ENCODE results near the gene LUZP2. TPM values are rescaled to one million over a fixed set of nuclear protein-coding genes. Genes with fewer than 3 reads are reported as not detected.

The LUZP2 gene
- total RNA-seq, 4 donors from 2014 or later = 0.23 to 0.83 (median 0.48) TPM

- Histone ChIP-seq H3K36me3 (no peaks in the 10 kb centered on the region), H3K4me3 (no peak overlapping the region), H3K27me3 (no peaks in the 10 kb centered on the region), H3K4me1 (no peaks in the 10 kb centered on the region), H3K27ac (no peak overlapping the region), H3K9me3 (no peaks in the 10 kb centered on the region)
- intact Hi-C loops (cut with DNase I) = no loop called here
- 46 to 71% methylated on average over 2 of the region's 2 CpGs for WGBS, 2 donors
- no peak for DNase-seq
- TF ChIP-seq POLR2A (IDR thresholded peaks at IDR 0.05) (no peak), CTCF (IDR thresholded peaks at IDR 0.05) (no peak)
These were observed 213.2 kb downstream of the LUZP2 start for GRCh38 chr11:24709928-24710565.

DNA sequence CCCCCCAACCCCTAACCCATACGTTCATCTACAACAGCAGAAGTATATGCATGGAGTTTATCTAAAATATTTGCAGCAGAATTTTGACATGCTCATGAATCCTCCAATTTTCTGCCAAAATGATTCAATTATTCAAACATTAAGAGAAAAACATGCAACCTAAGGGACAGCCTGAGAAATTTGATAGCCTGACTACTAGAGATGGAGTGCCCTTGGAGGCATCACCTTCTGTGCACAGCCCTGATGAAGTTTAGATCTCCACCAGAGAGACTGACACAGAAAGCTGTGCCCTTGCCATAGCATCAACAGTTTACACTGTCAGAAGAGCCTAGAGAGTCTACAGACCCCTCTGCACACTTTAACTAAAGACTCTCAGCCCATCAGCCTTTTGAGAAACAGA lies 217.7 kb downstream of the LUZP2 start:
- no peak for DNase-seq
- TF ChIP-seq POLR2A (IDR thresholded peaks at IDR 0.05) (no peak), CTCF (IDR thresholded peaks at IDR 0.05) (no peak)
- WGBS, 2 donors = 58 to 89% methylated on average over 1 of the region's 1 CpG
- Histone ChIP-seq H3K36me3 (no peaks in the 10 kb centered on the region), H3K4me1 (no peaks in the 10 kb centered on the region), H3K4me3 (no peak overlapping the region), H3K27me3 (no peaks in the 10 kb centered on the region), H3K9me3 (no peaks in the 10 kb centered on the region), H3K27ac (no peak overlapping the region)
- intact Hi-C loops (cut with DNase I) = no loop called here

- Histone ChIP-seq H3K4me3 (no peak overlapping the region), H3K4me1 (no peaks in the 10 kb centered on the region), H3K9me3 (no peaks in the 10 kb centered on the region), H3K36me3 (no peaks in the 10 kb centered on the region), H3K27ac (no peak overlapping the region), H3K27me3 (no peaks in the 10 kb centered on the region)
- intact Hi-C loops (cut with DNase I) = no loop called here
- TF ChIP-seq POLR2A (IDR thresholded peaks at IDR 0.05) = no peak
- 64 to 70% methylated on average over 4 to 5 of the region's 5 CpGs for WGBS, 2 donors
- DNase-seq = no peak
These were observed 219.6 kb downstream of the LUZP2 start for GRCh38 chr11:24716403-24716802.

DNA sequence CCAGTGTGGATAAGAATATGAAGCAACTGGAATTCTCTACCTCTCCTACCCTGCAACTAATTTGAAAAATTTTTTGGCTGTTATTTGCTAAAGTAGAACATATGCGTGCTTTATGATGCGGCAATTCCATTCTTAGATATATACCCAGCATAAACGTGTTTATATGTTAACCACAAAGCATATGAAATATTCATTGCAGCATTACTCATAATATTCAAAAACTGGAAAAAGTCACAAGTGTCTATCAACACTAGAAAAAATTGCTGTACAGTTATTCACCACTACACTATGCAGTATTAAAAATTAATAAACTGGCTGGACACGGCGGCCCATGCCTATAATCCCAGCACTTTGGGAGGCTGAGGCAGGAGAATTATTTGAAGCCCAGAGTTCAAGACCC lies 226.4 kb downstream of the LUZP2 start:
- Histone ChIP-seq H3K27ac (no peak overlapping the region), H3K4me3 (no peak overlapping the region), H3K36me3 (no peaks in the 10 kb centered on the region), H3K4me1 (no peaks in the 10 kb centered on the region), H3K9me3 (no peaks in the 10 kb centered on the region), H3K27me3 (no peaks in the 10 kb centered on the region)
- intact Hi-C loops (cut with DNase I) = no loop called here
- WGBS, 2 donors = 85 to 86% methylated on average over 5 of the region's 5 CpGs
- DNase-seq = no peak
- TF ChIP-seq POLR2A (IDR thresholded peaks at IDR 0.05) (no peak), CTCF (IDR thresholded peaks at IDR 0.05) (no peak)

- no peak overlapping the region for H3K4me3 ChIP-seq
- no peaks in the 10 kb centered on the region for H3K27me3 ChIP-seq
- 33 to 36% methylated on average over 1 of the region's 1 CpG for WGBS, 2 donors
- TF ChIP-seq CTCF (IDR thresholded peaks at IDR 0.05) (no peak), POLR2A (IDR thresholded peaks at IDR 0.05) (no peak)
- no peak for DNase-seq
- intact Hi-C loops (cut with DNase I) = no loop called here
- no peaks in the 10 kb centered on the region for H3K36me3 ChIP-seq
- no peaks in the 10 kb centered on the region for H3K4me1 ChIP-seq
- no peaks in the 10 kb centered on the region for H3K9me3 ChIP-seq
- no peak overlapping the region for H3K27ac ChIP-seq
These were observed 234.7 kb downstream of the LUZP2 start for GRCh38 chr11:24731554-24731953.

- Histone ChIP-seq H3K36me3 (no peaks in the 10 kb centered on the region), H3K4me1 (no peaks in the 10 kb centered on the region), H3K4me3 (no peak overlapping the region), H3K27ac (no peak overlapping the region), H3K27me3 (no peaks in the 10 kb centered on the region), H3K9me3 (no peaks in the 10 kb centered on the region)
- intact Hi-C loops (cut with DNase I) = no loop called here
- DNase-seq = no peak
- WGBS, 2 donors = 51 to 77% methylated on average over 3 of the region's 3 CpGs
- no peak for TF ChIP-seq POLR2A (IDR thresholded peaks at IDR 0.05)
- TF ChIP-seq CTCF (IDR thresholded peaks at IDR 0.05) = no peak
These were observed 237.9 kb downstream of the LUZP2 start for GRCh38 chr11:24734742-24735237.
